Globus pallidus (tissue), 1 donor: ENCODE results near the gene TCFL5.
A peak's percentile ranks its signal among the peaks of the same experiment; 100 is the strongest.
"Not testable (repeated sequence)": the region's sequence is repeated elsewhere in the genome, so short reads cannot be mapped to it uniquely, and the experiment has no call there.

ENCODE experiments used
- DNase-seq: peaks from one replicate; pipeline ENCODE4 v3.0.0-alpha.2; 2015; ENCODE audit warnings: low spot score

TCFL5 gene

GRCh38 chr20:62853304-62853703 lies 8.3 kb downstream of the TCFL5 start:
- DNase-seq: not testable (repeated sequence)

GRCh38 chr20:62852841-62853240 lies 8.8 kb downstream of the TCFL5 start:
- DNase-seq: no peak

- DNase-seq: no peak
Measured at GRCh38 chr20:62852196-62852595, 9.4 kb downstream of the TCFL5 start.

GRCh38 chr20:62850333-62850974 lies 11.2 kb downstream of the TCFL5 start:
- peak; percentile 92 for DNase-seq

GRCh38 chr20:62849431-62849830 lies 12.2 kb downstream of the TCFL5 start:
- no peak for DNase-seq

GRCh38 chr20:62848917-62849316 lies 12.7 kb downstream of the TCFL5 start:
- not testable (repeated sequence) for DNase-seq

GRCh38 chr20:62846166-62846890 lies 15.3 kb downstream of the TCFL5 start:
- no peak for DNase-seq

GRCh38 chr20:62845416-62846160 lies 16.0 kb downstream of the TCFL5 start:
- DNase-seq: no peak

- DNase-seq: no peak
Measured at GRCh38 chr20:62844182-62844581, 17.4 kb downstream of the TCFL5 start.

GRCh38 chr20:62843656-62844055 lies 18.0 kb downstream of the TCFL5 start:
- DNase-seq: no peak

- no peak for DNase-seq
Measured at GRCh38 chr20:62841705-62842212, 19.9 kb downstream of the TCFL5 start.

GRCh38 chr20:62840244-62841197 lies 21.1 kb downstream of the TCFL5 start:
- no peak for DNase-seq

- no peak for DNase-seq
Measured at GRCh38 chr20:62839816-62840215, 21.8 kb downstream of the TCFL5 start.

- DNase-seq: no peak
Measured at GRCh38 chr20:62839261-62839660, 22.4 kb downstream of the TCFL5 start.

- no peak for DNase-seq
Measured at GRCh38 chr20:62838128-62838891, 23.3 kb downstream of the TCFL5 start.

- DNase-seq: no peak
Measured at GRCh38 chr20:62837790-62838127, 23.9 kb downstream of the TCFL5 start.

GRCh38 chr20:62836967-62837490 lies 24.6 kb downstream of the TCFL5 start:
- no peak for DNase-seq

- no peak for DNase-seq
Measured at GRCh38 chr20:62835931-62836861, 25.4 kb downstream of the TCFL5 start.

GRCh38 chr20:62834967-62835730 lies 26.5 kb downstream of the TCFL5 start:
- no peak for DNase-seq
